NB4 (cell line): ENCODE measurements around the gene DMXL2.

Source experiments
- CTCF ChIP-seq: IDR thresholded peaks from one replicate; pipeline ENCODE4 v1.5.1; 2012; ENCODE audit warnings: low read depth, low read length
- POLR2A ChIP-seq: IDR thresholded peaks from 2 replicates; pipeline ENCODE4 v1.6.1; 2011; ENCODE audit warnings: mild to moderate bottlenecking; ENCODE audit not compliant: insufficient read length; ENCODE audit errors: extremely low read depth

DNA sequence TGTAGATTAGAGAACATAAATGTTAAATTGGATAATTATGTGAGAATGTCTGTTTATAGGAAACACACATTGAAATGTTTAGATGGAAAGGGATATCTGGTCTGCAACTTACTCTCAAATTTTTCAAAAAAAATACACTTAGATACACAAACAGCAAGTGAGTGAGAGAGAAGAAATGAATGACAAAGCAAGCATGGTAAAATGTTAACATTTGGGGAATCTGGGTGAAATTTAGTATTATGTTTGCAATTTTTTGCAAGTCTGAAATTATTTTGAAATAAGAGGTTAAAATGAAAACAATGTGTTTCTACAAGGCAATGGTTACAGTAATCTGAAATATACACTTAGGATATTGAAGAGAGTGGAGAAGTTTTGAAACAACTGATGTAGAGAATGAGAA, 146.8 kb downstream of the DMXL2 start:
- TF ChIP-seq CTCF (no peak), POLR2A (no peak)
